Epithelial cell of proximal tubule (primary cell): ENCODE results near the gene CACNG5. TPM values are rescaled to one million over a fixed set of nuclear protein-coding genes. Genes with fewer than 3 reads are reported as not detected.

Experiments used
- DNase-seq: peaks from one replicate; pipeline ENCODE4 v3.0.0-alpha.2; 2011; ENCODE audit warnings: low read depth
- H3K4me3 ChIP-seq: 2 replicates; pipeline ENCODE4 v1.5.1; 2011; ENCODE audit warnings: low read depth, mild to moderate bottlenecking, low read length
- CTCF ChIP-seq: conservative IDR thresholded peaks from 2 replicates; pipeline ENCODE4 v1.5.1; 2012; ENCODE audit warnings: low read depth, mild to moderate bottlenecking, low read length
- total RNA-seq: library from RNA; depleted of rRNA; stranded (reverse); fragments of >200 nt; gene quantifications from 2 replicates; pipeline ENCODE4 v1.2.3, GENCODE V29; 2015

The CACNG5 gene
- total RNA-seq, 1 donor from 2014 or later, result not detected

DNA sequence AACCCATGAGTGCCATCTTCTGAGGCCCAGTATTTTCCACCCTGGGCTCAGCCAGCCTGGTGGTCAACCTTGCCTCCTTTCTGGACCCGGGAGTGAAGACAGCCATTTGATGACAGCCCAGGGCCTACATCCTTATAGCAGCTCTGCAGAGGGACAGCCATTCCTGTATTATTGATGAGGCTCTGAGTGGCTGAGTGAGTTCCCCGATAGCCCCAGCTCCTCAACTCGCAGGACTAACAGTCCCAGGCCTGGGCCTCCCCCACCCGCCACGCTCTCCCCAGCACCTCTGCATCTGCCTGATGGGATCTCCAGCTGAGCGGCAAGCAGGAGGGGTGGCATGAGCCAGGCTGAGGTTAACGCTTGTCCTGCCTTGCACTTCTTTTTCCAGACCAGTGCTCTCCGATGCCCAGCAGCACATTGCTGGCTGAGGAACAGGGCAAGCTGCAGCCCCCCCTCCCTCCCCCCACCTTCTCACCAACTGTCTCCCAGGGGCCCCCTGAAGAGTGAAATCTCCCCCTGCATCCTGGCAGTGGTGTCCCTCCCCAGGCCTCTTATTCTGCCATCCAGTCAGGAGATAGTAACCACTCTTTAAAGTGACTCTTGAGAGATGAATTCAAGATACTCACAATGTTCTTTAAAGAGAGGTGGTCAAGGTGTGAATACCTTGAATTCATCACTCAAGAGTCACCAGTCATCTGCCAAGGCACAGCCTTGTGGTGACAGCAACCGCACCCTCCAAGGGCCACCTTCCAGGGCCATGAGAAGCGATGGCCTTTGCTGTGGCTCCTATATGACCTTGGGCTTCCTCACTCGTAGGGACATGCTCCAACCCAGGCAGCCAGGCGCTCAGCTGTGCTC, 23.5 kb downstream of the CACNG5 start:
- no peak overlapping the region for H3K4me3 ChIP-seq
- DNase-seq, result no peak
- no peak for TF ChIP-seq CTCF

DNA sequence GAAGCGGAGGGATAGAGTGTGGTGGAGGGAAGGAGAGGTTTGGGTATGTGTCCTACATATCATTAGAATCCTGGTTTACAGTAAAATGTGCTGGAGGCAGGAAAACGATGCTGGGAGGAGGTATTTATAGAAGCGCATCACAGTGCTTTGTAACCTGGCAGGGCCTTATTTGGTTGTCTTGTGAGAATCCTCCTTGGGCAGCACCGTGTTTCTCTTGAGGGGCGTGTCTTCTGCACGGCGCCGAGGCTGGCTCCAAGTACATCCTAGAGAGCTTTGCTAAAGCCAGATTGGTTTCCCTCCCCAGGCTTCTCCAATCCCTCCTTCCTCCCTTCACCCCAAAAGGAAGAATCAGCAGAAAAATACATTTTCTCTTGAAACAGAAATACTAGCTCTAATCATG, 24.4 kb downstream of the CACNG5 start:
- H3K4me3 ChIP-seq, result no peak overlapping the region
- DNase-seq, result no peak
- no peak for TF ChIP-seq CTCF

DNA sequence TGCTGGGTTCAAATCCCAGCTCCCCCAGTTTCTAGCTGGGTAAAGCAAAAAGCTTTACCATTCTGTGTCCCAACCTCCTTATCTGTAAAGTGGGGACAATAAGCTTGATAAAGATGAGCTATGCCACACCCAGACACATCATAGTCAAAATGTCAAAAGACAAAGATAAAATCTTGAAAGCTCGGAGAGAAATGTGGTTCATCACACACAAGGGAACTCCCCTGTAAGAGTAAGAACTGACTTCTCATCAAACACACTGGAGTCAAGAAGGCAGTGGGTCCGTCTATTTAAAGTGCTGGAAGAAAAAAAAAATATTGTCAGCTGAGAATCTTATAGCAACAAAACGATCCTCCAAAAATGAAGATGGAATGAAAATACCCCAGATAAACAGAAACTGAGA, 25.3 kb downstream of the CACNG5 start:
- DNase-seq, result no peak
- TF ChIP-seq CTCF, result no peak
- H3K4me3 ChIP-seq, result no peak overlapping the region

DNA sequence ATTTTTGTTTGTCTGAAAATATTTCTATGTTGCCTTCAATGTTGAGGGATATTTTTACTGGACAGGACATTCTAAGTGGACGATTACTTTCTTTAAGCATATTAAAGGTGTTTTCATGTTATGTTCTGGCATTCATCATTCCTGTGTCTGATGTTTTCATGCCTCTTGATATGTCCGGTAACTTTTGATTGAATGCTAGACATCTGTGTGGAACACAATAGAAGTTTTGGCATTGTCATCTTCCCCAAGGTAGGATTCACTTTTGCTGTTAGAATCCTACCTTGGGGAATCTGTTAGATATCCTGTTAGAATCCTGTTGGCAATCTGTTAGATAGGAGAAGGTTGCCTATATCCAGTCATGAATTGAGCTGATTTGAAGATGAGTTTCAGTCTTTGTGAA, 28.9 kb downstream of the CACNG5 start:
- DNase-seq, result no peak
- TF ChIP-seq CTCF, result no peak
- no peak overlapping the region for H3K4me3 ChIP-seq

GRCh38 chr17:66865151-66865550, 30.2 kb downstream of the CACNG5 start:
- no peak for TF ChIP-seq CTCF
- DNase-seq, result no peak
- H3K4me3 ChIP-seq, result no peak overlapping the region

- DNase-seq, result no peak
- H3K4me3 ChIP-seq, result no peak overlapping the region
- TF ChIP-seq CTCF, result no peak
Observed at GRCh38 chr17:66873962-66874361, 39.0 kb downstream of the CACNG5 start.

DNA sequence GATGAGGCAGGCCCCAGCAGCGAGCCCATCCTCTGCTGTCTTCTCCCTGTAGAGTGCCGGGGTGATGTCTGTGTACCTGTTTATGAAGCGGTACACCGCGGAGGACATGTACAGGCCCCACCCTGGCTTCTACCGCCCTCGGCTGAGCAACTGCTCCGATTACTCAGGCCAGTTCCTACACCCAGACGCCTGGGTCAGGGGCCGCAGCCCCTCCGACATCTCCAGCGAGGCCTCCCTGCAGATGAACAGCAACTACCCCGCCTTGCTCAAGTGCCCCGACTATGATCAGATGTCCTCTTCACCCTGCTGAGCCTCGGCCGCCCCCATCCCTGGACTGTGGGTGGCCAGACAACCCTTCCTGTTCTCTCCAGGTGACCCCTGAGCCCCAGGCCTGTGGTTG, 50.0 kb downstream of the CACNG5 start:
- no peak for TF ChIP-seq CTCF
- DNase-seq, result no peak
- no peak overlapping the region for H3K4me3 ChIP-seq
